Fibroblast of skin of right quadriceps (primary cell): ENCODE data around the gene PGM2.

Experiments used
- DNase-seq: peaks from one replicate; pipeline ENCODE4 v3.0.0-alpha.2; 2013

PGM2 gene

GRCh38 chr4:37904824-37905223, 78.3 kb downstream of the PGM2 start:
- no peak for DNase-seq

DNA sequence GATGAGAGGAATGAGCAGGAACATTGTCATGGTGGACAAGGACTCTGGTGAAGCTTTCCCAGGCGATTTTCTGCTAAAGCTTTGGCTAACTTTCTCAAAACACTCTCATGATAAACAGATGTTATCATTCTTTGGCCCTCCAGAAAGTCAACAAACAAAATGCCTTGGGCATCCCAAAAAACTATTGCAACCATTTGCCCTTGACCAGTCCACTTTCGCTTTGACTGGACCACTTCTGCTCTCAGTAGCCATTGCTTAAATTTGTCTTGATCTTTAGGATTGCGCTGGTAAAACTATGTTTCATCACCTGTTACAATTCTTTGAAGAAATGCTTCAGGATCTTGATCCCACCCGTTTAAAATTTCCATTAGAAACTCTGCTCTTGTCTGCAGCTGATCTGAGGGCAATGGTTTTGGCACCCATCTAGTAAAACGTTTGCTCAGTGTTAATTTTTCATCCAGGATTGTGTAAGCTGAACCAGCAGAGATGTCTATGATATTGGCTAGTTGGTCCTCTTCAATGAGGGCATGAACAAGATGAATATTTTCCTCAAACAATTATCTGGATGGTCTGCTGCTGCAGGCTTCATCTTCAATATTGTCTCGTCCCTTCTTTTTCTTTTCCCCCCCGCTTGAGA, 79.2 kb downstream of the PGM2 start:
- DNase-seq, result no peak

- peak; percentile 44 for DNase-seq
Observed at GRCh38 chr4:37908488-37909331, 82.2 kb downstream of the PGM2 start.

GRCh38 chr4:37909332-37910090, 83.0 kb downstream of the PGM2 start:
- no peak for DNase-seq

- no peak for DNase-seq
Observed at GRCh38 chr4:37910091-37910486, 83.6 kb downstream of the PGM2 start.
